IMR-90 (cell line): ENCODE data around the gene TTC1. TPM values are rescaled to one million over a fixed set of nuclear protein-coding genes. Genes with fewer than 3 reads are reported as not detected.

Source experiments
- ATAC-seq: fragments of 200-7000 bp; cut with Tn5 transposase; 2 replicates; pipeline ENCODE4 v1.9.1; 2020; ENCODE audit warnings: low read depth, mild to moderate bottlenecking, moderate library complexity
- BruUV-seq: library from RNA; stranded (reverse); fragments of 400-500 nt; replicated peaks from 2 replicates; lab custom pipeline; 2021; lab: Mats Ljungman, UMichigan
- CTCF ChIA-PET: fragments of 300-600 bp; formaldehyde crosslinking; extraction: SDS; loops from one replicate; lab custom pipeline; 2021; ENCODE audit warnings: antibody characterized with exemption; lab: Yijun Ruan, JAX
- POLR2A ChIA-PET: fragments of 300-600 bp; sonication (Branson Sonifier 250); formaldehyde crosslinking; loops from one replicate; lab custom pipeline; 2022; ENCODE audit warnings: antibody characterized with exemption; ENCODE audit not compliant: unreplicated experiment; lab: Charles Lee
- DNase-seq: peaks from one replicate; pipeline ENCODE4 v3.0.0; 2013
- H2AFZ ChIP-seq: replicated peaks from 2 replicates; pipeline ENCODE3; 2013; ENCODE audit warnings: low read length, mild to moderate bottlenecking; ENCODE audit not compliant: poor library complexity
- H2AK5ac ChIP-seq: 2 replicates; pipeline ENCODE4 v1.6.1; 2013; ENCODE audit warnings: low read depth, low read length, inconsistent platforms
- H2AK9ac ChIP-seq: replicated peaks from 2 replicates; pipeline ENCODE3; 2013; ENCODE audit warnings: mild to moderate bottlenecking, low read depth, low read length, moderate library complexity; ENCODE audit not compliant: poor library complexity
- H2BK120ac ChIP-seq: 2 replicates; pipeline ENCODE4 v1.6.1; 2013; ENCODE audit warnings: low read depth, low read length, inconsistent platforms
- H2BK15ac ChIP-seq: 3 replicates; pipeline ENCODE4 v1.6.1; 2013; ENCODE audit warnings: low read depth, low read length, inconsistent platforms
- H2BK20ac ChIP-seq: 2 replicates; pipeline ENCODE4 v1.6.1; 2013; ENCODE audit warnings: low read depth, mild to moderate bottlenecking, inconsistent platforms, low read length, moderate library complexity
- H2BK5ac ChIP-seq: 2 replicates; pipeline ENCODE4 v1.6.1; 2013; ENCODE audit warnings: mild to moderate bottlenecking, low read depth, low read length, inconsistent platforms; ENCODE audit not compliant: poor library complexity, severe bottlenecking
- H3K14ac ChIP-seq: replicated peaks from 2 replicates; pipeline ENCODE4 v1.6.1; 2013; ENCODE audit warnings: low read depth, low read length, inconsistent platforms
- H3K18ac ChIP-seq: 2 replicates; pipeline ENCODE4 v1.6.1; 2013; ENCODE audit warnings: low read depth, low read length, control low read depth
- H3K23ac ChIP-seq: 2 replicates; pipeline ENCODE4 v1.6.1; 2013; ENCODE audit warnings: low read depth, low read length, inconsistent platforms
- H3K27ac ChIP-seq: 2 replicates; pipeline ENCODE4 v1.5.1; 2013; ENCODE audit warnings: mild to moderate bottlenecking, control low read depth, low read length; ENCODE audit not compliant: insufficient read depth
- H3K27me3 ChIP-seq: 2 replicates; pipeline ENCODE4 v1.6.1; 2013; ENCODE audit warnings: low read length; ENCODE audit not compliant: control insufficient read depth, insufficient read depth
- H3K36me3 ChIP-seq: 2 replicates; pipeline ENCODE4 v1.6.1; 2013; ENCODE audit warnings: low read length, mixed read lengths; ENCODE audit not compliant: control insufficient read depth, insufficient read depth
- H3K4ac ChIP-seq: 2 replicates; pipeline ENCODE4 v1.6.1; 2013; ENCODE audit warnings: low read depth, low read length, inconsistent platforms
- H3K4me1 ChIP-seq: 2 replicates; pipeline ENCODE4 v1.6.1; 2013; ENCODE audit warnings: low read length, mixed read lengths; ENCODE audit not compliant: control insufficient read depth, insufficient read depth
- H3K4me2 ChIP-seq: 2 replicates; pipeline ENCODE4 v1.6.1; 2013; ENCODE audit warnings: low read depth, mild to moderate bottlenecking, control low read depth, low read length, moderate library complexity
- H3K4me3 ChIP-seq: 2 replicates; pipeline ENCODE4 v1.5.1; 2013; ENCODE audit warnings: low read depth, mild to moderate bottlenecking, control low read depth, low read length, moderate library complexity; ENCODE audit not compliant: insufficient read depth
- H3K56ac ChIP-seq: 2 replicates; pipeline ENCODE4 v1.6.1; 2013; ENCODE audit warnings: low read length, inconsistent platforms; ENCODE audit not compliant: insufficient read depth; ENCODE audit errors: extremely low read depth
- H3K79me1 ChIP-seq, 2 experiments: 2 replicates each; pipeline ENCODE4 v1.6.1; 2013; ENCODE audit warnings: low read length in 2 of 2, inconsistent platforms in 1 of 2, low read depth in 1 of 2
- H3K9ac ChIP-seq: 2 replicates; pipeline ENCODE4 v1.6.1; 2013; ENCODE audit warnings: low read depth, low read length, control low read depth
- H3K9me1 ChIP-seq: 2 replicates; pipeline ENCODE4 v1.6.1; 2013; ENCODE audit warnings: low read length, inconsistent platforms; ENCODE audit not compliant: insufficient read depth
- H3K9me3 ChIP-seq: 2 replicates; pipeline ENCODE4 v1.6.1; 2013; ENCODE audit warnings: low read length; ENCODE audit not compliant: control insufficient read depth, insufficient read depth
- H4K20me1 ChIP-seq: 2 replicates; pipeline ENCODE4 v1.6.1; 2013; ENCODE audit warnings: low read length, inconsistent platforms; ENCODE audit not compliant: insufficient read depth
- H4K5ac ChIP-seq: 2 replicates; pipeline ENCODE4 v1.6.1; 2013; ENCODE audit warnings: mild to moderate bottlenecking, low read depth, low read length, control low read depth
- H4K8ac ChIP-seq, 2 experiments: 2 replicates each; pipeline ENCODE4 v1.6.1; 2013; ENCODE audit warnings: low read depth in 2 of 2, low read length in 2 of 2, control low read depth in 1 of 2, inconsistent platforms in 1 of 2
- H4K91ac ChIP-seq: 2 replicates; pipeline ENCODE4 v1.6.1; 2013; ENCODE audit warnings: low read depth, low read length, inconsistent platforms; ENCODE audit not compliant: insufficient read depth
- CHD1 ChIP-seq: IDR thresholded peaks from 2 replicates; pipeline ENCODE4 v1.6.1; 2012; ENCODE audit warnings: low read depth, low read length, improper control_type of control experiment
- FOS ChIP-seq: fragments of 150-350 bp; IDR thresholded peaks from 2 replicates; pipeline ENCODE4 v1.6.1; 2016; ENCODE audit warnings: low read depth, low read length
- MAZ ChIP-seq: IDR thresholded peaks from 2 replicates; pipeline ENCODE4 v1.6.1; 2012; ENCODE audit warnings: low read depth, mild to moderate bottlenecking, low read length, improper control_type of control experiment, moderate library complexity, borderline replicate concordance
- NFE2L2 ChIP-seq: fragments of 150-350 bp; IDR thresholded peaks from 2 replicates; pipeline ENCODE4 v1.6.1; 2016; ENCODE audit warnings: low read depth, mild to moderate bottlenecking, low read length
- POLR2A ChIP-seq: IDR thresholded peaks from 2 replicates; pipeline ENCODE4 v1.6.1; 2012; ENCODE audit warnings: mild to moderate bottlenecking, low read depth, low read length
- RAD21 ChIP-seq: IDR thresholded peaks from 2 replicates; pipeline ENCODE4 v1.6.1; 2012; ENCODE audit warnings: low read length, improper control_type of control experiment
- RFX5 ChIP-seq: IDR thresholded peaks from 2 replicates; pipeline ENCODE4 v1.8.0; 2012; ENCODE audit warnings: low read depth, mild to moderate bottlenecking, low read length, moderate library complexity
- SMC3 ChIP-seq: fragments of 150-350 bp; IDR thresholded peaks from 2 replicates; pipeline ENCODE4 v1.6.1; 2016; ENCODE audit warnings: low read depth, mild to moderate bottlenecking, antibody characterized with exemption, low read length, moderate library complexity
- WGBS, 2 experiments: methylation state at CpG; one replicate each; pipeline versions ENCODE4 v1.1.5 to v1.1.7; 2013; ENCODE audit warnings: missing lambda C conversion rate in 2 of 2; ENCODE audit not compliant: insufficient read length in 1 of 2; ENCODE audit errors: extremely low coverage in 2 of 2; 5-methylcytosine and 5-hydroxymethylcytosine counted together
- dilution Hi-C: fragments of 300-500 bp; cut with HindIII; formaldehyde crosslinking; loops from one replicate; pipeline ENCODE4 v1.14.3; 2018; ENCODE audit warnings: low sequenced_read_pairs; ENCODE audit not compliant: unreplicated experiment
- in situ Hi-C: fragments of 300-500 bp; cut with MboI; formaldehyde crosslinking; loops from 3 replicates; pipeline ENCODE4 v1.14.3; 2019; ENCODE audit warnings: low sequenced_read_pairs, inconsistent platforms, mixed read lengths
- intact Hi-C: fragments of 100-400 bp; cut with micrococcal nuclease; formaldehyde crosslinking; loops from 2 replicates; pipeline ENCODE4 v1.10.0; 2022
- polyA plus RNA-seq, 3 experiments: library from polyadenylated mRNA; depleted of rRNA; stranded (reverse); fragments of >200 nt; gene quantifications; 2 replicates each; pipeline ENCODE4 v1.2.3, GENCODE V29; 2012; ENCODE audit warnings: low replicate concordance in 1 of 3
- total RNA-seq: library from RNA; depleted of rRNA; stranded (reverse); fragments of >200 nt; gene quantifications from 2 replicates; pipeline ENCODE4 v1.2.3, GENCODE V29; 2012
- TF ChIP-seq, protein P1 (sequence below): fragments of 150-350 bp; IDR thresholded peaks from 2 replicates; pipeline ENCODE4 v1.6.1; 2017; ENCODE audit warnings: mild to moderate bottlenecking, antibody characterized with exemption, low read length, low read depth

The TTC1 gene
- total and polyA plus RNA-seq, 2 of the 4 experiments (the other 2 are of a cell fraction) = 23.1 to 41.1 TPM

DNA sequence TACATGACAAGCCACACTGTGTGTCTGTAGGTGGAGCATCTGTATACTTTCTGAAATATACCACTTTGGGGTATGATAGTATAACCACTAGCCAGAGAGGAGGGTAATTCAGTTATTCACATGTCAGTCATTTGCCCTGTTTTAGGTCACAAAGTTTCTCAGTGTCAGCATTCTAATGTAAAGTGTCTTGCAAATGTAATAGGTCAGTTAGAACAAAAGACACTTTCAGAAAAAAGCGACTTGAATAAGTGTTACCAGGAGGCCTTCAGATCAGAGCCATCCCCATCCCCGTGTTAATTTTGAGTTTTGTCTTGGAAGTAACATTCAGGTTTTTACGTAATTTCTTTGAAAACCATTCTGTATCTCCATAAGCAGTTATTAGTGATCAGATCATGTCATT, 33.7 kb downstream of the TTC1 start:
- Histone ChIP-seq H4K91ac (no peak overlapping the region), H2BK120ac (no peak overlapping the region), H3K27ac (no peak overlapping the region), H3K9me3 (no peaks in the 10 kb centered on the region), H3K9ac (no peak overlapping the region), H2AK5ac (no peak overlapping the region), H3K56ac (no peak overlapping the region), H3K18ac (no peak overlapping the region), H4K8ac (no peak overlapping the region), H4K20me1 (no peaks in the 10 kb centered on the region), H3K36me3 (peaks cover 9% of the 10 kb centered on the region), H2AFZ (no peak overlapping the region), H2BK15ac (no peak overlapping the region), H3K79me1 (peaks cover 0 to 8% of the 10 kb centered on the region in 2 experiments; a peak in 3 of 4 replicates), H3K9me1 (peaks cover 4% of the 10 kb centered on the region; the same call in 1 of the 2 replicates), H3K23ac (no peak overlapping the region), H3K14ac (no peak overlapping the region), H2BK5ac (no peak overlapping the region), H4K5ac (no peak overlapping the region), H3K4me3 (no peak overlapping the region), H3K27me3 (no peaks in the 10 kb centered on the region), H3K4me1 (no peaks in the 10 kb centered on the region), H3K4me2 (no peak overlapping the region), H2AK9ac (no peak overlapping the region), H3K4ac (no peak overlapping the region), H2BK20ac (no peak overlapping the region)
- intact Hi-C loops = loop anchor here (5.0 kb wide), 1 partner anchor 35 kb away; no protein-coding TSS in a partner anchor
- no peak for TF ChIP-seq POLR2A
- no peak for TF ChIP-seq SMC3
- TF ChIP-seq, protein P1, sequence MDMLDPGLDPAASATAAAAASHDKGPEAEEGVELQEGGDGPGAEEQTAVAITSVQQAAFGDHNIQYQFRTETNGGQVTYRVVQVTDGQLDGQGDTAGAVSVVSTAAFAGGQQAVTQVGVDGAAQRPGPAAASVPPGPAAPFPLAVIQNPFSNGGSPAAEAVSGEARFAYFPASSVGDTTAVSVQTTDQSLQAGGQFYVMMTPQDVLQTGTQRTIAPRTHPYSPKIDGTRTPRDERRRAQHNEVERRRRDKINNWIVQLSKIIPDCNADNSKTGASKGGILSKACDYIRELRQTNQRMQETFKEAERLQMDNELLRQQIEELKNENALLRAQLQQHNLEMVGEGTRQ = no peak
- no peak for TF ChIP-seq CHD1
- no peak for TF ChIP-seq MAZ
- no peak for TF ChIP-seq FOS
- TF ChIP-seq RFX5 = no peak
- no peak for TF ChIP-seq NFE2L2
- no peak for TF ChIP-seq RAD21
- BruUV-seq = no TSS peak
- POLR2A ChIA-PET = no interaction called here
- dilution Hi-C loops = no loop called here
- no CpG with 5 or more reads among the region's 3 CpGs for WGBS, 2 experiments
- in situ Hi-C loops = no loop called here
- DNase-seq = no peak
- CTCF ChIA-PET = no interaction called here
- ATAC-seq = no peak
